Cardiac fibroblast (primary cell): ENCODE data around the gene NRL.

Experiments
- DNase-seq, 2 donors: peaks; one replicate each; pipeline versions ENCODE4 v3.0.0 to v3.0.0-alpha.2; 2010; ENCODE audit warnings: low read depth in 2 of 2
- H3K4me3 ChIP-seq, 2 donors: replicated peaks in 1 of 2; 1 replicate in 1 of 2; 2 replicates in 1 of 2; pipeline ENCODE4 v1.5.1; 2011; ENCODE audit warnings: low read depth in 2 of 2, low read length in 2 of 2, mild to moderate bottlenecking in 2 of 2, moderate library complexity in 1 of 2
- CTCF ChIP-seq: IDR thresholded peaks from one replicate; pipeline ENCODE4 v1.5.1; 2011; ENCODE audit warnings: low read depth, mild to moderate bottlenecking, low read length, inconsistent platforms

Gene NRL

GRCh38 chr14:24100197-24100981 lies 14.4 kb downstream of the NRL start:
- H3K4me3 ChIP-seq = no peak overlapping the region
- no peak for DNase-seq
- TF ChIP-seq CTCF = no peak

DNA sequence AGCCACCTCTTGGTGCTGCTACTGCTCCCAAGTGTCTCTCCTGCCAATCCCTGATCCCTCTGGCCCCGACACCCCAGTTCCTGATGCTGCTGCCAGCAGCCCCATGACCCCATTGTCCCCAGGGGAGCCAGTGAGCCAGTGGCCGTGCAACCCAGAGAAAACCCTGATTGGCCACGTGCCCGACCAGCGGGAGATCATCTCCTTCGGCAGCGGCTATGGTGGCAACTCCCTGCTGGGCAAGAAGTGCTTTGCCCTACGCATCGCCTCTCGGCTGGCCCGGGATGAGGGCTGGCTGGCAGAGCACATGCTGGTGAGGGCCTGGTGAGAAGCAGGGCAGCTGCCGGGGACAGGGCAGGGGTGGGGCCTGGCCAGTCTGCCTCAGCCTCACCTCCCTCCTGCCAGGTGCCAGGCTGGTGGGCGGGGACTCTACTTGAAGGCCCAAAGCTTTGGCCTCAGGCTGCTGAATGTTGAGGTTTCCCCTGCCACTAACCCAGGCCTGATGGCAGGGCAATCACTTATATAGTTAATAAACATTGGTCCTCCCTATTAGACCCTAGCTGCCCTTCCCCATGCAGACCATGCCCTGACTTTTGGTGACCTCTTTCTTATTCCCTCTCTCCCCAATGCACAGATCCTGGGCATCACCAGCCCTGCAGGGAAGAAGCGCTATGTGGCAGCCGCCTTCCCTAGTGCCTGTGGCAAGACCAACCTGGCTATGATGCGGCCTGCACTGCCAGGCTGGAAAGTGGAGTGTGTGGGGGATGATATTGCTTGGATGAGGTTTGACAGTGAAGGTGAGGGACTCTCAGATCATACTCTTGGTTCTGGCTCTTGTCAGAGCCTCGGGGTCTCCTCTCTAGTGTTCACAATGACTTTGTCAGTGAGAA lies 15.6 kb downstream of the NRL start:
- no peak for TF ChIP-seq CTCF
- no peak overlapping the region for H3K4me3 ChIP-seq
- no peak for DNase-seq

DNA sequence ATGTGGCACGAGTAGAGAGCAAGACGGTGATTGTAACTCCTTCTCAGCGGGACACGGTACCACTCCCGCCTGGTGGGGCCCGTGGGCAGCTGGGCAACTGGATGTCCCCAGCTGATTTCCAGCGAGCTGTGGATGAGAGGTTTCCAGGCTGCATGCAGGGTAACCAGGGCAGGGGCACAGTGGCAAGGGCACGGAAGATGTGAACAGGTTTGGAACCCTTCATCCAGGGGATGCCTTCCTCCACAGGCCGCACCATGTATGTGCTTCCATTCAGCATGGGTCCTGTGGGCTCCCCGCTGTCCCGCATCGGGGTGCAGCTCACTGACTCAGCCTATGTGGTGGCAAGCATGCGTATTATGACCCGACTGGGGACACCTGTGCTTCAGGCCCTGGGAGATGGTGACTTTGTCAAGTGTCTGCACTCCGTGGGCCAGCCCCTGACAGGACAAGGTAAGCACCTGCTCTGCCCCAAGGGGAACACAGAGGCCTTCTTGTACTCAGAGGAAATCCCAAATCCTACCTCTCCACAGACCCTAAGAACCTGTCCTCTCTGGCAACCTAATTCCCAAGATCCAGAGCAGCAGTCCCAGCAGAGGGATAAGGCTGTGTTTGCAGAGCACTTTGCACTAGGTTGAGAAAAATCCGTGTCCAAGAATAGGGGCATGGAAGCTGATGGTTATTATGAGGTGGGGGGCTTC lies 16.4 kb downstream of the NRL start:
- H3K4me3 ChIP-seq = no peak overlapping the region
- no peak for TF ChIP-seq CTCF
- DNase-seq = no peak

DNA sequence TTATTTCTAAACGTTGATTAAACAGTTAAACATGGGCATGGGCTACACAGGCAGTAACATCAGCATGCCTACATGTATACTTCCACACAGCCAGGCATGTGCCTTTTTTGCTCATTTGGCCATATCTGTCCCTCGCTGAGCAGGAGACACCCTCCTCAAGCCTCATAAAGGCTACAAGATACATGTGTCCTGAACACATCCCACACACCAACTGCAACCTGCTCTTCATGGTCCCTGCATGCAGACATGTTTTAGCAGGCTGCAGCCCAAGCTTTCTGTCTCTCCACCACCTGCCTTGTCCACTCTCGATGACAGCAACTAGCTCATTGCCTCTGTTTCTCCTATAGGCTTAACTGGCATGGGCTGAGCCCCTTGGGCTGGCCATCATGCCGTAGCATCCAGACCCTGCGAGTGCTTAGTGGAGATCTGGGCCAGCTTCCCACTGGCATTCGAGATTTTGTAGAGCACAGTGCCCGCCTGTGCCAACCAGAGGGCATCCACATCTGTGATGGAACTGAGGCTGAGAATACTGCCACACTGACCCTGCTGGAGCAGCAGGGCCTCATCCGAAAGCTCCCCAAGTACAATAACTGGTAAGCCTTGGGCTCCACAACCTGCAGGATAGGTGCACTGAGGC lies 18.1 kb downstream of the NRL start:
- TF ChIP-seq CTCF = no peak
- DNase-seq = no peak
- no peak overlapping the region for H3K4me3 ChIP-seq

DNA sequence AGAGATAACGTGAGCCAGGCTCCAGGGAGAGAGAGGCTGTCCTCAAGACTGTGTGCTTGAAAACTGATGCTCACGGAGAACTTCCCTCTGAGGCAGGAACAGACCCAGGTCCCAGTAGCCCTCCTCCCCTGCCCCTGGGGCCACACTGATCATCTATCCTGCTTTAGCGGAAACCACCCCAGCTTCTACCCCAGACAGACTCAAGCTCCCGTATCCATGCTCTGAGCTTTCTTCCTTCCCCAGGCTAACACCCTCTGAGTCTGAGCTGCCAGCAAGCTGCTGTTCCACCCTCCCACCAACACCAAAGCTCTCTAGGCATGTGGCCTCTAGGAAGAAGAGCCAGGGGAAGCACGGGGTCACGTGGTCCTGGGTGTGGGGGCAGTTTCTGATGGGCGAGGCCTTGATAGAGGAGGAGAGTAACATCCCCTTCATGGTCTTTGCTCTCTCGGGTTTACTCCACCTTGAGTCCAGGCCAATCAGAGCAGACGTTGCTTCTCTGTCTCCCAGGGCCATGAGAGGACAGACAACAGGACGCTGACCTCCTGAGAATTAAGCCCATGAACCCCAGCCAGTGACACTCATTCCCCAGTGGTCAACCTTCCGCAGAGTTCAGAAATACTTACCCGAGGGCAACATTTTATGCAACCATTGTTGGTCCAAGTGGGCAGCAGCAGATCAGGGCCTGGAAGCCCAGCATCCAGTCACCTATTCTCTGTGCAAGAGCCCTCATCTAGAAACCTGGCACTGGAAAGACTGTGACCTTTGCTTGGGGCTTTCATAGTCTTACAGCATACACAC lies 19.3 kb downstream of the NRL start:
- peak; percentile 24 to 46 for DNase-seq
- H3K4me3 ChIP-seq = peak overlapping the region; percentile 64 to 84
- no peak for TF ChIP-seq CTCF

DNA sequence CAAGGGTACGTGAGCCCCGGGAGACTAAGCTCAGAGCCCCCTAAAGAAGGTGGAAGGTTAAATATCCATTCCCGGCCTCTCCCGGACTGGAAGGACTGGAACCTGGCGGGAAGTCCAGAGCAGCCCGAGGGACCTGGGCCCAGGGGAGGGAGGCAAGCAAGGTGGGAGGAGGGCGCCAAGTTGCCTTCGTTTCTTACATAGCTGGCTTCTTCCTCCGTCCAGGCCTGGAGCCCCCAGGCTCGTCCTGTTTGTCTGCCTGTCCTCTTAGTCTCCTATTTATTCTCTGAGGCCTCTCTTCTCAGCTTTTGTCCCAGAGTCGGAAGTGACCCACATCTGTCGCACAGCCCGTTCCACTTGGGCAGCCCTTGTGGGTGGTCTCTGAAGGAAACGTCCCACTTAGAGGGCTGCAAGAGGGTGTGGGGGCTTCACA lies 19.9 kb downstream of the NRL start:
- TF ChIP-seq CTCF = no peak
- peak; percentile 8 to 14 for DNase-seq
- peak overlapping the region; percentile 64 to 84 for H3K4me3 ChIP-seq
